ENCODE results near the gene TTN. TPM values are rescaled to one million over a fixed set of nuclear protein-coding genes. Genes with fewer than 3 reads are reported as not detected.
"Not testable (repeated sequence)": the region's sequence is repeated elsewhere in the genome, so short reads cannot be mapped to it uniquely, and the experiment has no call there.

The TTN gene
- total RNA-seq, 3 donors from 2014 or later, result 1.3 to 8.6 (median 2.1) TPM

GRCh38 chr2:178676046-178676445 is 131.2 kb downstream of the TTN start:
- Histone ChIP-seq H3K36me3 (ENCODE audit: low read depth) (no peaks in the 10 kb centered on the region), H3K4me3 (no peak overlapping the region), H3K4me1 (ENCODE audit: low read depth) (no peaks in the 10 kb centered on the region), H3K9me3 (no peaks in the 10 kb centered on the region)
- ATAC-seq, result no peak
- TF ChIP-seq, protein P1, sequence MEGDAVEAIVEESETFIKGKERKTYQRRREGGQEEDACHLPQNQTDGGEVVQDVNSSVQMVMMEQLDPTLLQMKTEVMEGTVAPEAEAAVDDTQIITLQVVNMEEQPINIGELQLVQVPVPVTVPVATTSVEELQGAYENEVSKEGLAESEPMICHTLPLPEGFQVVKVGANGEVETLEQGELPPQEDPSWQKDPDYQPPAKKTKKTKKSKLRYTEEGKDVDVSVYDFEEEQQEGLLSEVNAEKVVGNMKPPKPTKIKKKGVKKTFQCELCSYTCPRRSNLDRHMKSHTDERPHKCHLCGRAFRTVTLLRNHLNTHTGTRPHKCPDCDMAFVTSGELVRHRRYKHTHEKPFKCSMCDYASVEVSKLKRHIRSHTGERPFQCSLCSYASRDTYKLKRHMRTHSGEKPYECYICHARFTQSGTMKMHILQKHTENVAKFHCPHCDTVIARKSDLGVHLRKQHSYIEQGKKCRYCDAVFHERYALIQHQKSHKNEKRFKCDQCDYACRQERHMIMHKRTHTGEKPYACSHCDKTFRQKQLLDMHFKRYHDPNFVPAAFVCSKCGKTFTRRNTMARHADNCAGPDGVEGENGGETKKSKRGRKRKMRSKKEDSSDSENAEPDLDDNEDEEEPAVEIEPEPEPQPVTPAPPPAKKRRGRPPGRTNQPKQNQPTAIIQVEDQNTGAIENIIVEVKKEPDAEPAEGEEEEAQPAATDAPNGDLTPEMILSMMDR (IDR thresholded peaks at IDR 0.05), result no peak
- DNase-seq, result no peak
- intact Hi-C loops (cut with DNase I, micrococcal nuclease), result no loop called here

DNA sequence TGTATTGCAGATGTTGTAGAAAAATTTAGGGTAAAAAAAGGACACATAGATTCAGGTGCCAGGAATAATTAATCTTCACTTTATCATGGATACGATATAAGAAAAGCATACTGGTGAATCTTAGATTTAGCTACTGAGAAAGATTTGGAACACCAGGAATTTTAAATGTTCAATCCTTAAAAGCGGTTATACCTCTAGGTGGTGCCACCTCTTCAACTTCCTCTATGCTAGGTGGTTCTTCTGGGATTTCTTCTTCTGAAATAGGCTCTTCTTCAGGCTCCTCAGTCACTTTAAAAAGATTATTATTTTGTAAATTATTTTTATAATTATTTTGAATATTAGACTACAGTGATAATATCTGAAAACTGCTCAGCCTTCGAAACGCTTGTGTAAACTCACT is 133.1 kb downstream of the TTN start:
- no peaks in the 10 kb centered on the region for H3K9me3 ChIP-seq
- DNase-seq (no peak), ATAC-seq (no peak)
- H3K36me3 ChIP-seq (ENCODE audit: low read depth), result no peaks in the 10 kb centered on the region
- H3K4me1 ChIP-seq (ENCODE audit: low read depth), result no peaks in the 10 kb centered on the region
- TF ChIP-seq, protein P1 (IDR thresholded peaks at IDR 0.05), result no peak
- H3K4me3 ChIP-seq, result no peak overlapping the region
- intact Hi-C loops (cut with DNase I, micrococcal nuclease), result no loop called here

DNA sequence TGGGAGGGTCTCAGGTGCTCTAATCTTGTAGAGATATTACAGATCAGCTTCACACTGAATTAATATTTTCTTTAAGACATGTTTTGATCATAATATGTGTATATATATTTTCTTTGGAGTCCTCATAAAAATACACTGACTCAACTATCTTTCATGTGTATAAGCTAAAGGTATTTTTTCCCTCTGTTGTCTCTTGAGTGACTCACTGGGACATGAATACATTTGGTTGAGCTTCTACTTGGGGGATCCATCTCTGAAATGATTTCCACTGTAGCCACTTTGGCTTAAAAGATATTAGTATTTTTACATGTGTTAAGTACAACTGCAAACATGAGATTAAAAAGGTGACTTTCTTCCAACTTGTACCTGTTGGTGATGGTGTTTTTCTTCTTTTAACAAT is 140.8 kb downstream of the TTN start:
- ATAC-seq, result no peak
- H3K9me3 ChIP-seq, result no peaks in the 10 kb centered on the region

DNA sequence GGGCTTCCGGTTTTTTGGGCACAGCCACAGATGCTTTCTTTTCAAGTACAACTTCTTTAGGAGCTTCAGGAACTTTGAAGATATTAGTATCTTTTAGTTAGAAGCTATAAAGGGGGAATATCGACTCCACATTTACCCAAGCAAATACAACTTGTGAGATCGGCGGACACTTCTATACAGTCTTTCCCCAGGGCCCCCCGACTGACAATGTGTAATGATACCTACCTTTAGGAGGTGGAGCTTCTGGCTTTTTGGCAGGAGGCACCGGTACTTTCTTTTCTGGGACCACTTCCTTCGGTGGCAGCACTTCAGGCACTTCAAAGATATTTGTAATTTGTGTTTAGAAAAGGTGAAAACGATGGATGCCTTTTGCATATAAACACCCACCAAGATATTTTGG is 148.7 kb downstream of the TTN start:
- H3K9me3 ChIP-seq; H3K36me3 ChIP-seq (ENCODE audit: low read depth); H3K4me3 ChIP-seq; H3K4me1 ChIP-seq (ENCODE audit: low read depth); DNase-seq; ATAC-seq; intact Hi-C loops (cut with DNase I, micrococcal nuclease): not testable (repeated sequence)

More for the DNA sequence above, 140.8 kb downstream of the TTN start:
- TF ChIP-seq, protein P1 (IDR thresholded peaks at IDR 0.05), result no peak
- H3K4me3 ChIP-seq, result no peak overlapping the region
- intact Hi-C loops (cut with DNase I, micrococcal nuclease), result no loop called here
- H3K4me1 ChIP-seq (ENCODE audit: low read depth), result no peaks in the 10 kb centered on the region
- H3K36me3 ChIP-seq (ENCODE audit: low read depth), result no peaks in the 10 kb centered on the region
- DNase-seq, result no peak

DNA sequence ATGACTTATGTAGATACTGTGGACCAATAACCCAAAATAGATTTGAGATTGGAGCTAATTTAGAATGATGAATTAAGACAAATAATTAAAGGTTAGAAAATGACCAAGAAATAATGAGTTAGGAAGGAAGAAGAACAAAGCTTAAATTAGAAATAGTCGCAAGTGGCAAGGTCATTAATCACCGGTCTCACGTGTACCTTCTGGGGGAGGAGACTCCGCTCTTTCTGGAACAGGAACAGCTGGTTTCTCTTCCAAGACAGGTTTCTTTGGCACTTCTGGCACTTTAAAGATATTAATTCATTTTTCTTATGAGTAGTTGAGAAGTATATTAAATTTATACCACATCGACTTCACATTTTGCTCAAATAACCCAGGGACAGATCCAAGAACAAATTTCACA is 156.7 kb downstream of the TTN start:
- TF ChIP-seq, protein P1 (IDR thresholded peaks at IDR 0.05), result no peak
- intact Hi-C loops (cut with DNase I, micrococcal nuclease), result no loop called here
- H3K36me3 ChIP-seq (ENCODE audit: low read depth), result no peaks in the 10 kb centered on the region
- no peak overlapping the region for H3K4me3 ChIP-seq
- no peaks in the 10 kb centered on the region for H3K9me3 ChIP-seq
- H3K4me1 ChIP-seq (ENCODE audit: low read depth), result no peaks in the 10 kb centered on the region
- DNase-seq (no peak), ATAC-seq (no peak)

- H3K4me1 ChIP-seq (ENCODE audit: low read depth), result no peaks in the 10 kb centered on the region
- ATAC-seq (no peak), DNase-seq (no peak)
- H3K9me3 ChIP-seq, result no peaks in the 10 kb centered on the region
- H3K36me3 ChIP-seq (ENCODE audit: low read depth), result no peaks in the 10 kb centered on the region
- intact Hi-C loops (cut with DNase I, micrococcal nuclease), result no loop called here
- TF ChIP-seq, protein P1 (IDR thresholded peaks at IDR 0.05), result no peak
- no peak overlapping the region for H3K4me3 ChIP-seq
These were observed 162.3 kb downstream of the TTN start for GRCh38 chr2:178644919-178645318.
